ENCODE results near the gene SLC19A1. TPM values are rescaled to one million over a fixed set of nuclear protein-coding genes. Genes with fewer than 3 reads are reported as not detected.
"Not testable (repeated sequence)": the region's sequence is repeated elsewhere in the genome, so short reads cannot be mapped to it uniquely, and the experiment has no call there.

Gene SLC19A1
- total RNA-seq, 4 donors from 2014 or later, result 1.5 to 8.6 (median 5.3) TPM

- Histone ChIP-seq H3K4me3 (no peak overlapping the region), H3K36me3 (no peaks in the 10 kb centered on the region), H3K27me3 (no peaks in the 10 kb centered on the region), H3K27ac (peak overlapping the region; percentile 26 to 86 (median 74)), H3K4me1 (peaks cover 0 to 19% (median 0%) of the 10 kb centered on the region in 3 donors), H3K9me3 (no peaks in the 10 kb centered on the region)
- TF ChIP-seq POLR2A (IDR thresholded peaks at IDR 0.05), result no peak
- TF ChIP-seq POLR2AphosphoS5 (IDR thresholded peaks at IDR 0.05), result peak; percentile 24
- TF ChIP-seq CTCF (IDR thresholded peaks at IDR 0.05), result no peak
- TF ChIP-seq EP300 (IDR thresholded peaks at IDR 0.05), result no peak
- WGBS, 2 donors (ENCODE audit: low coverage in 1 of 2), result 16 to 17% methylated on average over 19 to 20 of the region's 20 CpGs
- ATAC-seq, result peak; percentile 51
These were observed 28.8 kb upstream of the SLC19A1 start for GRCh38 chr21:45570826-45571601.

GRCh38 chr21:45570071-45570470 lies 27.8 kb upstream of the SLC19A1 start:
- ATAC-seq, result no peak
- 92 to 100% methylated on average over 1 to 6 of the region's 7 CpGs for WGBS, 2 donors (ENCODE audit: low coverage in 1 of 2)
- no peak overlapping the region for H3K4me3 ChIP-seq
- no peaks in the 10 kb centered on the region for H3K36me3 ChIP-seq
- H3K9me3 ChIP-seq, result no peaks in the 10 kb centered on the region
- peaks cover 0 to 19% (median 0%) of the 10 kb centered on the region in 3 donors for H3K4me1 ChIP-seq
- peak overlapping the region in 3 of 4 donors; percentile 73 to 86 (median 74) for H3K27ac ChIP-seq
- H3K27me3 ChIP-seq, result no peaks in the 10 kb centered on the region
- TF ChIP-seq EP300 (IDR thresholded peaks at IDR 0.05), result no peak
- no peak for TF ChIP-seq POLR2AphosphoS5 (IDR thresholded peaks at IDR 0.05)
- TF ChIP-seq POLR2A (IDR thresholded peaks at IDR 0.05), result no peak
- TF ChIP-seq CTCF (IDR thresholded peaks at IDR 0.05), result no peak

- no peaks in the 10 kb centered on the region for H3K36me3 ChIP-seq
- 83 to 92% methylated on average over 3 of the region's 3 CpGs for WGBS, 2 donors (ENCODE audit: low coverage in 1 of 2)
- no peak for ATAC-seq
- peaks cover 8% of the 10 kb centered on the region for H3K27me3 ChIP-seq
- H3K4me3 ChIP-seq, result no peak overlapping the region
- H3K4me1 ChIP-seq, result peaks cover 0 to 19% (median 0%) of the 10 kb centered on the region in 3 donors
- TF ChIP-seq POLR2AphosphoS5 (IDR thresholded peaks at IDR 0.05) (no peak), CTCF (IDR thresholded peaks at IDR 0.05) (no peak), POLR2A (IDR thresholded peaks at IDR 0.05) (no peak), EP300 (IDR thresholded peaks at IDR 0.05) (no peak)
- no peaks in the 10 kb centered on the region for H3K9me3 ChIP-seq
- no peak overlapping the region for H3K27ac ChIP-seq
These were observed 26.1 kb upstream of the SLC19A1 start for GRCh38 chr21:45568383-45568782.

GRCh38 chr21:45564137-45564536 lies 21.9 kb upstream of the SLC19A1 start:
- not testable (repeated sequence) for H3K4me1 ChIP-seq, H3K27ac ChIP-seq, ATAC-seq, H3K36me3 ChIP-seq, H3K4me3 ChIP-seq, H3K9me3 ChIP-seq
- H3K27me3 ChIP-seq, result peaks cover 21% of the 10 kb centered on the region
- WGBS, 2 donors (ENCODE audit: low coverage in 1 of 2), result 96 to 100% methylated on average over 3 to 6 of the region's 11 CpGs

GRCh38 chr21:45562965-45563364 lies 20.7 kb upstream of the SLC19A1 start:
- peak overlapping the region in 2 of 4 donors; percentile 30 to 71 for H3K27ac ChIP-seq
- 27 to 43% methylated on average over 6 of the region's 6 CpGs for WGBS, 2 donors (ENCODE audit: low coverage in 1 of 2)
- no peak for ATAC-seq

More at GRCh38 chr21:45562965-45563364, 20.7 kb upstream of the SLC19A1 start:
- no peaks in the 10 kb centered on the region for H3K9me3 ChIP-seq
- peaks cover 21% of the 10 kb centered on the region for H3K27me3 ChIP-seq
- H3K4me3 ChIP-seq, result no peak overlapping the region
- TF ChIP-seq EP300 (IDR thresholded peaks at IDR 0.05) (no peak), POLR2A (IDR thresholded peaks at IDR 0.05) (no peak), CTCF (IDR thresholded peaks at IDR 0.05) (no peak), POLR2AphosphoS5 (IDR thresholded peaks at IDR 0.05) (no peak)
- H3K4me1 ChIP-seq, result peaks cover 0 to 10% (median 0%) of the 10 kb centered on the region in 3 donors
- no peaks in the 10 kb centered on the region for H3K36me3 ChIP-seq
